Left colon (tissue), 2 donors: ENCODE data around the gene SPDYE16. TPM values are rescaled to one million over a fixed set of nuclear protein-coding genes. Genes with fewer than 3 reads are reported as not detected.
"Not testable (repeated sequence)": the region's sequence is repeated elsewhere in the genome, so short reads cannot be mapped to it uniquely, and the experiment has no call there.

Experiments
- ATAC-seq: fragments of 200-7000 bp; cut with Tn5 transposase; one replicate; pipeline ENCODE4 v1.9.1; 2020; ENCODE audit warnings: mild to moderate bottlenecking, moderate library complexity
- DNase-seq, 2 donors: peaks; one replicate each; pipeline ENCODE4 v3.0.0-alpha.2; 2020
- intact Hi-C, 2 donors: fragments of 100-400 bp; cut with DNase I in 1 of 2; cut with micrococcal nuclease in 1 of 2; formaldehyde crosslinking; loops; one replicate each; pipeline versions ENCODE4 v1.11.2 to v1.14.0; 2022; cut with DNase I, micrococcal nuclease
- long read RNA-seq: library from polyadenylated mRNA; unstranded; transcript quantifications from one replicate; pipeline ENCODE4 v2.0.0, GENCODE V29; 2021
- total RNA-seq, 2 donors: library from RNA; stranded (reverse); fragmentation: NEBNext Ultra II Directional; extraction: Animal tissue kit (Norgen Biotek cat#: 25700); gene quantifications; one replicate each; pipeline ENCODE4 v1.2.1, GENCODE V29; 2021
- donor health status: DM: no; HTN: no; CAD: no.
- donor health status: DM: yes; HTN: yes; CAD: no.

The SPDYE16 gene, protein sequence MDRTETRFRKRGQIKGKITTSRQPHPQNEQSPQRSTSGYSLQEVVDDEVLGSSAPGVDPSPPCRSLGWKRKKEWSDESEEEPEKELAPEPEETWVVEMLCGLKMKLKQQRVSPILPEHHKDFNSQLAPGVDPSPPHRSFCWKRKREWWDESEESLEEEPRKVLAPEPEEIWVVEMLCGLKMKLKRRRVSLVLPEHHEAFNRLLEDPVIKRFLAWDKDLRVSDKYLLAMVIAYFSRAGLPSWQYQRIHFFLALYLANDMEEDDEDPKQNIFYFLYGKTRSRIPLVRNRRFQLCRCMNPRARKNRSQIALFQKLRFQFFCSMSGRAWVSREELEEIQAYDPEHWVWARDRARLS
- under 1 TPM in 1 of 2 donors, not detected in 1; 0.12 TPM for total RNA-seq
- long read RNA-seq, partial matches to known transcripts: 0 of 1 reads
- long read RNA-seq, other reads (novel, unspliced or antisense): 1 of 1 reads

DNA sequence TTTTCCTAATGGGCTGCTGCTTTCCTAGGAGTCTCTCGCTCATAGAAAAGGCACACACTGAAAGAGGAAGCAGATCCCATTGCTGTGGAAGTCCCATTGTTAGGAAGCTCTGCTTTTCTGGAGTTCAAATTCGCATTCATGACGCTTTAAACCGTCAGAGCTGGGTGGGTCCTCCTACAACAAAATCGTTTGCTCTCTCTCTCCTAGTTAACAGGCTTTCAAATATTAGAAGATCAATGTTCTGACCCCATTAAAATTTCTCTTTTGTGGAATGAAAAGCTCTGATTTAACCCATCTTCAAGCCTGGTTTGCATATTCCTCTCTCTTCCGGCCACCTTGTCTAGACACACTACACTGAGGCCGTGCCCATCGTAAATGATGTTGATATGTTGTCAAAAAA is at the start of gene SPDYE16:
SPDYE16 (minus strand) TSS at position 101 of the 400 bp plus-strand sequence. CDS start 1,838 bp downstream, outside the sequence.
- ATAC-seq, DNase-seq, intact Hi-C loops: not testable (repeated sequence)

DNA sequence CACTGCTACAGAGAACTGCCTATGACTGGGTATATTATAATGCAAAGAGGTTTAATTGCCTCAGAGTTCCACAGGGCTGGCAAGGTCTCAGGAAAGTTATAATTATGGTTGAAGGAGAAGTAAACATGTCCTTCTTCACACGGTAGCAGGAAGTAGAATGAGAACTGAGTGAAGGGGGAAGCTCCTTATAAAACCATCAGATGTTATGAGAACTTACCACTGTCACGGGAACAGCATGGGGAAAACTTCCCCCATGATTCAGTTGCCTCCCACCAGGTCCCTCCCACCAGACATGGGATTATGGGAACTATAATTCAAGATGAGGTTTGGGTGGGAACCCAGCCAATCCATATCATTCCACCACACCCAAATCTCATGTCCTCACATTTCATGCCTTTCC is 49.6 kb upstream of the SPDYE16 start:
- ATAC-seq: peak; percentile 67
- DNase-seq: peak; percentile 38 to 63
- intact Hi-C loops: not testable (repeated sequence)

DNA sequence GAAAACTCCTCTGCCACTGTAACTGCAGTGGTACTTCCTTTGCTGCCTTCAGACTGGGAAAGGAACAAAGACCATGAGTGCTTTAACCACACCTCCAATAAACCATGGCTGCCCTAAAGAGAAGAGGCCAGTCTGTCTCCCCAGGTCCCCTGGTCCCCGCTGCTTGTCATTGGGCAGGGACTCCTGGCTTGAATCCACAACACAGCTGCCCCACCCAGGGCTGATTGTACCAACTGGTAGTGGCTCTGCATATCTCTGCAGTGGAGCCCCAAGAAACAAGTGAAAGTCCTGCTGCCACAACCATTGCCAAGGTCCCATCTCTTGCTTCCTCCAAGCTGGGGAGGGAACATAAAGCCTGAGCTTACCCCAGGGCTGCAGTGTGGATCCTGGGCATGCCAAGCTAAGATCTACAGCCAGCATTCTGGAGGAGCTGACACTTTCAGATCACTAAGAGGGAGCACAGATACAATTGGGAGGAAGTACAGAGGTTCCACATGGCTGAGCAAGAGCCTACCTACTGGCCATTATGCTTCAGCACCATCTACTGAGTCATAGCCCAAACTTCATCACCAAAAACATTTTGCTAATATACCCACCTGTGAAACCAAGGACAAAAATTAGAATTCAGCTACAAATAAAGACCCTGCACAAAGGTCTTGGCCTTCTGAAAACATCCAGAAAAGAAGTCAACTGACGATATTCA is 48.7 kb upstream of the SPDYE16 start:
- intact Hi-C loops: not testable (repeated sequence)
- peak; percentile 66 to 73 for DNase-seq
- ATAC-seq: peak; percentile 78

DNA sequence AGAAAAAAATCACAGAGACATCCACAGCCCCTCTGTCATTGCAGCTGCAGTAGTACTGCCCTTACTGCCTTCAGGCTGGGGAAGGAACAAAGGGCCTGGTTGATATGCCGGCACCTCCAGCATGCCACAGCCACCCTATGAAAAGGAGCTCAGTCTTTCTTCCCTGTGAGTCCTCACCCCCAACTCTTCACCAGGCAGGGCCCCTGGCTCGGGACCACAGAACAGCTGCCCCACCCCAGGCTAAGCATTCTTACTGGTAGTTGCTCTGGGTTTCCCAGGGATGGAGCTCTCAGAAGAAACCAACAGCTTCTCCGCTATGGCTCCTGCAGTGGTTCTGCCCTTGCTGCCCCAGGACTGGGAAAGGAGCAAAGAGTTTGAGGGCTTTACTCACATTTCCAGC is 47.9 kb upstream of the SPDYE16 start:
- intact Hi-C loops: not testable (repeated sequence)

DNA sequence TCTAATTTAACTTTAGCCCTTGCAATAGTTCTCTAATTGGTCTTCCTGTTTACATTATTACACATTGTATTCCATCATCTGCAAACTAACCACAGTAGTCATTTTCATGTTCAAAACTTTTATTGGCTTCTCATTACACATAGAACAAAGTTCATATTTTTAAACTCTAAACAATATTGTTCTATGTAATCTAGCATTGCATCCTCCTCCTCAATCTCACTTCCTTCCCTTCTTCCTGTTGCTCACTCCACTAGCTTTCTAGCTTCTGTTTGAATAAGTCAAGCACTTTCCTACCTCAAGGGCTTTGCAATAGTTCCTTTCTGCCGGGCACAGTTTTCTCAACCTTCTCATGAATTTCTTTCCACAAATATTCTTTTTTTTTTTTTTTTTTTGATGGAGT is 45.5 kb upstream of the SPDYE16 start:
- DNase-seq, intact Hi-C loops: not testable (repeated sequence)
- peak; percentile 45 for ATAC-seq

More for the DNA sequence above, 47.9 kb upstream of the SPDYE16 start:
- not testable (repeated sequence) for DNase-seq, ATAC-seq

DNA sequence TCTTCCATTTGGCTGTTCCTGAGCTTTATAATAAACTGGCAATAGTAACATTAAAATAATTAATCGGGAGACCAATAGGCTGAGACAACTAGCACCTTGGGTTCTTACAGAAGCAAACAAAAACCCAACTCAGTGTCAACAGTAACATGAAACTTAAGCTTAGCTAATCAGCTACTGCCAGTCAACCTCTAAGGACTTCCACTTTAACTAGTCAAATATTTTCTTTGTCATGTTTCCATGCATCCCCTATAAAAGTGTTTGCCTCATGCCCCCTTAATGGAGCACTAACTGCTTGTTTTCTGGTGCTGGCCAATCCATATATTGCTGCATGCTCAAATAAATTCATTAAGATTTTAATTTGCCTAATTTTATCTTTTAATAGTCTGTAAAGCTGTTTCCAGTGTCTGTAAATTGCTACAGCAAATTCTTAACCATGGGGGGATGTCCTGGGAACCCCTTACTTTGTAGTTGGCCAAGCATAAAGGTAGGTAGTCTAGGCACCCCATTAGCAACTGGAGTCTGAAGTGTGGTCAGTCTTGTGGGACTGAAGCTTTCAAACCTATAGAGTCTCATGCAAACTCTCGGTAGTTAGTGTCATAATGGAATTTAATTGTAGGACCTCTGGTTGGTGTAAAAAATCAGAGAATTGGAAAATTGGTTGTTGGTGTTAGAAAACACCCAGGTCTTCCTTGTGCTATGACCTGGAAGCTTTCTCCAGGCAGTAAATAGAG is 43.7 kb upstream of the SPDYE16 start:
- ATAC-seq: not testable (repeated sequence)

DNA sequence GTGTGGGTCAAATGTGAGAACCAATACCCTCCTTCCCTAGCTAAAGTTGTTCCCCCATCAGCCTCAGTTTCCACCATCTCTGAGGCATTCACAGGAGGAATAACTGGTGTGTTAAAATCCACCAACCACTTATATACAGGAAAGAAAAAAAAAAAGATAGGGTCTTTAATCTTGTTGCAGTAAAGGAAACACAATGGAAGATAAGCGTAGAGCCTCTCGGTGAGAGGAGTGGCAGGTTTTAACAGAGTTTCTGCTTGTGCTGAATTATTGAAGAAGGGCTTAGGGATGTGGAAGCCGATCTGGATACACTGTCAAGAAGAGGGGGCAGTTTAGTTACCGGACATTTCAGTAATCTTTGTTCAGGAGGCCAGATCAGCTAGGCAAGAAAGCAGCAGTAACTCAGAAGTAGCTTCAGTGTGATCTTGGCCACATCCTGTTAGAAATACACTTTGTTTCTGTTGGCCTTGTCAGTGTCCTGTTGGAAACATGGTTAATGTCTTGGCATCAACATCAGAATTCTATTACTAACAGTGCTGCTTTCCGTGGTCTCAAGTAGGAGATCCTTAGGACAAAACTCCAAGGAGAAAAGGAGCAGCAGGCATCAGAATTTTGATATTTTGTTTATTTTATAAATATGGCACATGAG is 40.7 kb upstream of the SPDYE16 start:
- ATAC-seq: not testable (repeated sequence)

More for the DNA sequence above, 43.7 kb upstream of the SPDYE16 start:
- DNase-seq, intact Hi-C loops: not testable (repeated sequence)

DNA sequence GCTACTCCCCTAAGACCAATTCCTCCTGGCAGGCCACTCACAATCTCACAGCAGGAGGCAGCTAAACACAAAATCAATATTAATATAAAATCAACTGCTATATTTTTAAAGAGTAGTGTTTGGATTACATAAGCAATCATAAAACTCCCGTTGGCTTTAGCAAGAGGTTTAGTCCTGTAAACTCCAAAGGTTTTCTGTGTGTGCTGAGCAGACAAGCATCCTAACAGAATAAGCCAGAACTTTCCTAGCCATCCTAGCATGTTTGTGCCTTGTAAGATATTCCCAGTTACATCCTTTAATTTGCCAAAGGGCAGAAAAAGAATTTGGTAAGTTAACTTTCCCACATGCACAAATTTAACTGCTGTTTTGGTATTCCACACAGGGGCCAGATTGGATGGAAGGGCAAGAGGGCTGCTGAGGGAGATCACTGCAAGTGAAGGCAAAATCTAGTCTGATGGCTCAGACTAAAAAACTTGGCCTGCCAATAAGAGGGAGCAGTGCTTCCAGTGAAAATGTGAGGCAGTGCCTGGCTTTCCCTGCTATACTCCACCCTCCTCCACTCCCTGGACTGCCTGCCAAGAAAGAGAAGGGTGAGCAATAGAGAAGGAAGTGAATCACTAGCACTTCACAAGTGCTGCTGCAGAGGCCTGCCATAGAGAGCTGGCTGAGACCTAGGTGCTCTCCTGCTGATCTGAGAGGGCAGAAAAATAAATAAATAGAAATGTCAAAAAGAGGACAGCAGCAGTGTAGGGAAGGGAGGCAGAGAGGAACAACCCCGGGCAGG is 39.9 kb upstream of the SPDYE16 start:
- ATAC-seq (peak; percentile 96), DNase-seq (peak; percentile 72 to 88)
- intact Hi-C loops: not testable (repeated sequence)

More for the DNA sequence above, 40.7 kb upstream of the SPDYE16 start:
- intact Hi-C loops, DNase-seq: not testable (repeated sequence)

DNA sequence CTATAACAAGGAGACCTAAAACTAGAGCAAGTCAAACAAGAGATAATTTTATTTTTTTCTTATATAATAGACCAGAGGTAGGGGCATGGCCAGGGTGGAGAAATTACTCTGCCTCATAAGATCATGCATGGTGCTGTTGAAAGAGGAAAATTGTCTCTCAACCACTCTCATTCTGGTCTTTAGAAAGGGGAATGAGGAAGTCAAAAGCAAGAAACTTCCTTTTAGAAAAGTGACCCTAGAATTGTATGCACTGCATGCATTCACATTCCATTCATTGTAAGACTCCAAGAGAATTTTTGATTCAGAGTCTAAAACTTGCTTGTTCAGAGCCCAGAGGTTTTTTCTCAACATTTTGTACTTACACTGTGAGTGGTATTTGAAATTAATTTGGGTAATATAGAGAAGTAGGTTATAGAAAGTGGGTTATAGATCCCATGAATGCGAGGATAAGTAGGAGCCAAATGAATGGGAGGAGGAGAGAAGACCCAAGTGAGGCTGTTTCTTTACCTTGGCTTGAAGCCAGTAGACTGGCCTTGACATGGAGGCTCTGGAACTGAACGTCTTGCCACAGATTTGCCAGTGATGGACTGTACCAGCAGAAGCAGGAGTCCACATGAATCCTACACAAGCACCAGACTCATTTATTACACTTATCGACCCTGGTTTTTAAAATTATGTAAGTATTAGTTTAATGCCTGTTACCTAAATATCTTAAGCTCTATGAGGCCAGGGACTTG is 33.0 kb upstream of the SPDYE16 start:
- ATAC-seq: peak; percentile 26
- intact Hi-C loops, DNase-seq: not testable (repeated sequence)

DNA sequence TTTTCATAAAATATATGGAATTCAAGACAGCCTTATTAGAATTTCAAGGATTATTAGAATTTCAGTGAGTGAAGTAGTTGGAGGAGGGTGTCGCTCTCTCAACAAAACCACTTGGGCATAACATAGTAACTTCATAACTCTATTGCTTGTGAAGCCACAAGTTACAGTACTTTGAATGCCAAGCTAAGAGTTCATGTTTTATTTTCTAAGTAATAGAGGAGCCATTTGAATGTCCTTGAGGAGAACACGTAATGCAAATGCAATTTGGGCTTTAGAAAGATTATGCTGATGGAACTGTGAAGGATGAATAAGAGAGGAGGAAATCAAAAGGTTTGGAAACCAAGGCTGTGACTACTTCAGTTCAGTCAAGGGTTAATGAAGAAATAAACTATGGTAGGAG is 32.3 kb upstream of the SPDYE16 start:
- intact Hi-C loops, DNase-seq, ATAC-seq: not testable (repeated sequence)

DNA sequence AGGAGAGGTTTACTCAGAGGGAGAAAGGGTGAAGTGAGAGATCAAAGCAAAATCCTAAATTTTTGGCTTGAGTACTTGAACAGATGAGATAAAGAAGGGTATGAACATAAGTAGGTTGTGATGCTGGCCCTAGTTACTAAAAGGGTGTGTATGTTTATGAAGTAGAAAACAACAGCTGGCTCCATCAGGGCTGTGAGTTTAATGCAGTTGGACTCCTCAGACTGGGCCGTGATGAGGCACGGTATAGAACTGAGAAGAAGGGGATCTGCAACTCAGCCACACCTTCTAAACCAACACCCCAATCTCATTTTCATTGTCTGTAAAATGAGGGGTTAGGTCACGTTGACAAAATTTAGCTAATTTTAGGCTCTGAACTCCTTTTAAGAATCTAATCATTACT is 29.2 kb upstream of the SPDYE16 start:
- intact Hi-C loops, ATAC-seq, DNase-seq: not testable (repeated sequence)

DNA sequence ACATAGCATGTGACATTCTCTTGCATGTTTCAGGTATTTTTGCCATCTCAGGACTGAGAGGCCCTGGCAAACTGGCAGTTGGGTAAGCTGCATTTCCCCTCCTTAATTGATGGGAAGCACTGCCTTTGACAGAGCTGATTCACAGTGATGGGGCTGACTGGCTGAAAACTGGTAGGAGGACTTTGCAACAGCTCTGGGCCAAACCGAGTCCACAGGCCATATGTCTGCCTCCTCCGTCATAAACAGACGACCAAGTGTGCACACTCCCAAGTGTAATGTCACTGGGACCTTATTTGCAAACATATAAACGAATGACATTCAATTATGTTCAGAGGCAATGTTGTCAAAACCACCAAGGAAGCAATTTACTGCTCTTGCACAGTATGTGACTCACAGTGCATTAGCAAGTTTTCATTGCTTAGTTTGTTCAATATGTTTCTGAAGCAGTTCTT is 27.3 kb upstream of the SPDYE16 start:
- intact Hi-C loops: not testable (repeated sequence)
- peak; percentile 32 to 68 for DNase-seq
- peak; percentile 94 for ATAC-seq

DNA sequence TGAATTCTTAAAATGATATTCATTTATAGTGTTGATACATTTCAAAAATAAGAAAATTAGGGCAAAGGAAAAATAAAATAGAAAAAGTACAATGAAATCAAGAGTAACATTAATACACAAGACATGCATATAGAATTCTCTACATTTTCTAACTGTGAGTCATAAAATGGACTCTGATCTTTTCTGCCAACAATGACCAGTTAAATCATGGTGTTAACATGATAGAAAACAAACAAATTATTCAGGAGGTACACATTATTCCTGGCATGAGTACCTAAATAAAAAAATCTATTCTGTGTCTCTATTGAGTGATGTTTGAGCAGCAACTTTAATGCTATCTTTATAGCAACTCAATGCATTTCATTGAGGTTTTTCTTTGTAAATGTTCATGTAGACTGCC is 25.6 kb upstream of the SPDYE16 start:
- peak; percentile 55 for ATAC-seq
- DNase-seq: not testable (repeated sequence)

DNA sequence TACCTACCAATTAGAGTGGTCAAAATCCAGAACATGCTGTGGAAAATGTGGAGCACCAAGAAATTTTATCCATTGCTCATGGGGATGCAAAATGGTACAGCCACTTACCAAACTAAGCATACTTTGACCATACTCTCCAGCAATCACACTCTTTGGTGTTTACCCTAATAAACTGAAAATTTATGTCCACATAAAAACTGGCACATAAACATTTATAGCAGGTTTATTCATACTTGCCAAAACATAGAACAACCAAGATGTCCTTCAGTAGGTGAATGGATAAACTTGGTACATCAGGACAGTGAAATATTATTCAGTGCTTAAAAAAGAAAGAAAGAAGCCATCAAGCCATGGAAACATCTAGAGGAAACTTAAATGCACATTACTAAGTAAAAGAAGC is 24.7 kb upstream of the SPDYE16 start:
- intact Hi-C loops, ATAC-seq, DNase-seq: not testable (repeated sequence)

More for the DNA sequence above, 25.6 kb upstream of the SPDYE16 start:
- intact Hi-C loops: not testable (repeated sequence)

DNA sequence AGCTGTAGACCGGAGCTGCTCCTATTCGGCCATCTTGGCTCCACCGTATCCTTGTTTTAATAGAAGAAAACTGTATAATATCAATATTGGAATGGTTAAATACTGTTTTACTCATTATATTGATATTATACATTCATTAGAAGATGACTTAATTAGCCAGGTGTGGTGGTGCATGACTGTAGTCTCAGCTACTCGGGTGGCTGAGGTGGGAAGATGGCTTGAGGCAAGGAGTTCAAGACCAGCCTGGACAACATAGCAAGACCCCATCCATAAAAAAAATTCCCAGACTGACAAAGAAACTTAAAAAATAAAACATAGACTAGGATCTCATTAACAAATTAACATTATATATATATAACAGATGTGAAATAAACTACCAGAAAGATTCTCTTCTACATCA is 24.2 kb upstream of the SPDYE16 start:
- intact Hi-C loops, DNase-seq, ATAC-seq: not testable (repeated sequence)

DNA sequence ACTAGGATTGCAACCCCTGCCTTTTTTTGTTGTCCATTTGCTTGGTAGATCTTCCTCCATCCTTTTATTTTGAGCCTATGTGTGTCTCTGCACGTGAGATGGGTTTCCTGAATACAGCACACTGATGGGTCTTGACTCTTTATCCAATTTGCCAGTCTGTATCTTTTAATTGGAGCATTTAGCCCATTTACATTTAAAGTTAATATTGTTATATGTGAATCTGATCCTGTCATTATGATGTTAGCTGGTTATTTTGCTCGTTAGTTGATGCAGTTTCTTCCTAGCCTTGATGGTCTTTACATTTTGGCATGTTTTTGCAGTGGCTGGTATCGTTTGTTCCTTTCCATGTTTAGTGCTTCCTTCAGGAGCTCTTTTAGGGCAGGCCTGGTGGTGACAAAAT is 21.9 kb upstream of the SPDYE16 start:
- intact Hi-C loops, ATAC-seq, DNase-seq: not testable (repeated sequence)

DNA sequence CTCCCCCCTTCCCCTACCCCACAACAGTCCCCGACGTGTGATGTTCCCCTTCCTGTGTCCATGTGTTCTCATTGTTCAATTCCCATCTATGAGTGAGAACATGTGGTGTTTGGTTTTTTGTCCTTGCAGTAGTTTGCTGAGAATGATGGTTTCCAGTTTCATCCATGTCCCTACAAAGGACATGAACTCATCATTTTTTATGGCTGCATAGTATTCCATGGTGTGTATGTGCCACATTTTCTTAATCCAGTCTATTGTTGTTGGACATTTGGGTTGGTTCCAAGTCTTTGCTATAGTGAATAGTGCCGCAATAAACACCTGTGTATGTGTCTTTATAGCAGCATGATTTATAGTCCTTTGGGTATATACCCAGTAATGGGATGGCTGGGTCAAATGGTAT is 18.2 kb upstream of the SPDYE16 start:
- DNase-seq, intact Hi-C loops, ATAC-seq: not testable (repeated sequence)
